Body of pancreas (tissue), 4 donors: ENCODE measurements around the gene C9orf78.

Experiments
- POLR2A ChIP-seq, 3 donors: fragments of 450-650 bp; IDR thresholded peaks; one replicate each; pipeline ENCODE4 v1.6.1; 2016; ENCODE audit warnings: antibody characterized with exemption in 3 of 3, mild to moderate bottlenecking in 2 of 3
- TF ChIP-seq, protein P1 (sequence below), 7 experiments: fragments of 450-650 bp in 4 of 7; fragments of 200-600 bp in 3 of 7; sonication (generic) in 3 of 7; IDR thresholded peaks; one replicate each; pipeline ENCODE4 v1.5.1; 2016 to 2019; ENCODE audit warnings: antibody characterized with exemption in 7 of 7

GRCh38 chr9:129868872-129869486 is 33.9 kb upstream of the C9orf78 start:
- TF ChIP-seq, protein P1, sequence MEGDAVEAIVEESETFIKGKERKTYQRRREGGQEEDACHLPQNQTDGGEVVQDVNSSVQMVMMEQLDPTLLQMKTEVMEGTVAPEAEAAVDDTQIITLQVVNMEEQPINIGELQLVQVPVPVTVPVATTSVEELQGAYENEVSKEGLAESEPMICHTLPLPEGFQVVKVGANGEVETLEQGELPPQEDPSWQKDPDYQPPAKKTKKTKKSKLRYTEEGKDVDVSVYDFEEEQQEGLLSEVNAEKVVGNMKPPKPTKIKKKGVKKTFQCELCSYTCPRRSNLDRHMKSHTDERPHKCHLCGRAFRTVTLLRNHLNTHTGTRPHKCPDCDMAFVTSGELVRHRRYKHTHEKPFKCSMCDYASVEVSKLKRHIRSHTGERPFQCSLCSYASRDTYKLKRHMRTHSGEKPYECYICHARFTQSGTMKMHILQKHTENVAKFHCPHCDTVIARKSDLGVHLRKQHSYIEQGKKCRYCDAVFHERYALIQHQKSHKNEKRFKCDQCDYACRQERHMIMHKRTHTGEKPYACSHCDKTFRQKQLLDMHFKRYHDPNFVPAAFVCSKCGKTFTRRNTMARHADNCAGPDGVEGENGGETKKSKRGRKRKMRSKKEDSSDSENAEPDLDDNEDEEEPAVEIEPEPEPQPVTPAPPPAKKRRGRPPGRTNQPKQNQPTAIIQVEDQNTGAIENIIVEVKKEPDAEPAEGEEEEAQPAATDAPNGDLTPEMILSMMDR (IDR thresholded peaks at IDR 0.05) = no peak
- TF ChIP-seq POLR2A (IDR thresholded peaks at IDR 0.05) = no peak
